Stimulated activated naive B cell treated with anti-CD40 and anti-IgM and Interleukin-4, amounts not matched to agents 10 μg/mL and 1 μg/mL and 100 μg/mL, for 72 hours (primary cell): ENCODE measurements around the gene TMEM106C.
"Not testable (repeated sequence)": the region's sequence is repeated elsewhere in the genome, so short reads cannot be mapped to it uniquely, and the experiment has no call there.

ENCODE experiments used
- ATAC-seq, 2 donors: fragments of 150-1000 bp; cut with Tn5 transposase; replicated peaks; 2 replicates each; pipeline ENCODE4 v1.10.0; 2021; ENCODE audit warnings: moderate library complexity in 1 of 2
- DNase-seq: peaks from one replicate; pipeline ENCODE4 v3.0.0; 2021
- H3K27ac Mint-ChIP-seq: one replicate; pipeline ENCODE4 v1.8.0; 2022; ENCODE audit warnings: mild to moderate bottlenecking, mixed read lengths
- H3K27me3 Mint-ChIP-seq, 2 donors: one replicate each; pipeline ENCODE4 v1.8.0; 2022; ENCODE audit warnings: mixed read lengths in 2 of 2
- H3K36me3 Mint-ChIP-seq, 2 donors: one replicate each; pipeline ENCODE4 v1.8.0; 2022; ENCODE audit warnings: mixed read lengths in 2 of 2, mild to moderate bottlenecking in 1 of 2
- H3K4me1 Mint-ChIP-seq, 2 donors: one replicate each; pipeline ENCODE4 v1.8.0; 2022; ENCODE audit warnings: mixed read lengths in 2 of 2, mild to moderate bottlenecking in 1 of 2
- H3K4me3 Mint-ChIP-seq, 2 donors: one replicate each; pipeline ENCODE4 v1.8.0; 2022; ENCODE audit warnings: mild to moderate bottlenecking in 2 of 2, mixed read lengths in 2 of 2, moderate library complexity in 1 of 2
- H3K9me3 Mint-ChIP-seq, 2 donors: one replicate each; pipeline ENCODE4 v1.8.0; 2022; ENCODE audit warnings: mixed read lengths in 2 of 2, mild to moderate bottlenecking in 1 of 2

The TMEM106C gene

GRCh38 chr12:47943623-47944340 lies 19.6 kb upstream of the TMEM106C start:
- ATAC-seq (no peak), DNase-seq (no peak)
- no peak overlapping the region for H3K4me3 Mint-ChIP-seq
- no peak overlapping the region for H3K27ac Mint-ChIP-seq
- H3K36me3 Mint-ChIP-seq: no peaks in the 10 kb centered on the region
- H3K9me3 Mint-ChIP-seq: no peaks in the 10 kb centered on the region
- H3K27me3 Mint-ChIP-seq: peaks cover 44 to 50% of the 10 kb centered on the region in 2 donors
- H3K4me1 Mint-ChIP-seq: peaks cover 17 to 23% of the 10 kb centered on the region in 2 donors

DNA sequence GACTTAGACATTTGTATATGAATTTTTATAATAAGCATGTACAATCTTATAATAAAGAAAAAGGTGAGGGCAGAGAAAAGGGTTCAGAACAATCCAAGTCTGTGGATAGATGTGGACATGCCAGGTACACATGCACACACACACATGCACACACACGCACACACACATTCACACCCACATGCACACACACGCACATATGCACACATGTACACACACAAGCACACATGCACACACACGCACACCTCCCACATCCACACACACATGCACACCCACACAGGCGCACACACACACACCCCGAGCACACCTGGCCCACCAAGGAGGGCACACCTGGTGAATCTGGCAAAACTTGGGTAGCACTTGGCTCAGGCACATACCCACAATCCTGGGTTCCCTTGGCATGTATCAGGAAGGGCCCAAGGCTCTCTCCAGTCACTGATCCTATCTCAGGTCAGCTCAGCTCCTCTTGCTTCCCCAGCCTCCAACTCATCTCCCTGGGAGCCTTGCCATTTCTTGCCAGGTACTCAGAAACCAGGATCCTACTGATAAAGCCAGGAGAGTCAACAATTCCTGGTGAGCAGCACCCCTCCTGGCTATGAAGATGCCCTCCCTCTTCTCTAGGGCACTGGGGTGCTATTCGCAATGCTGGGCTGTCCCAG lies 18.6 kb upstream of the TMEM106C start:
- Mint-ChIP-seq H3K27ac (no peak overlapping the region), H3K27me3 (peaks cover 46 to 48% of the 10 kb centered on the region in 2 donors), H3K4me3 (no peak overlapping the region)

GRCh38 chr12:47945341-47945728 lies 18.1 kb upstream of the TMEM106C start:
- Mint-ChIP-seq H3K36me3 (no peaks in the 10 kb centered on the region), H3K9me3 (no peaks in the 10 kb centered on the region), H3K27me3 (peaks cover 44 to 47% of the 10 kb centered on the region in 2 donors), H3K4me3 (no peak overlapping the region), H3K4me1 (peaks cover 21 to 31% of the 10 kb centered on the region in 2 donors), H3K27ac (no peak overlapping the region)
- no peak for DNase-seq
- ATAC-seq: no peak

More for the DNA sequence above, 18.6 kb upstream of the TMEM106C start:
- Mint-ChIP-seq H3K4me1 (peaks cover 21 to 30% of the 10 kb centered on the region in 2 donors), H3K9me3 (no peaks in the 10 kb centered on the region), H3K36me3 (no peaks in the 10 kb centered on the region)
- no peak for DNase-seq
- no peak for ATAC-seq

- DNase-seq (no peak), ATAC-seq (no peak)
- no peaks in the 10 kb centered on the region for H3K9me3 Mint-ChIP-seq
- H3K4me1 Mint-ChIP-seq: peaks cover 12 to 27% of the 10 kb centered on the region in 2 donors
- no peaks in the 10 kb centered on the region for H3K36me3 Mint-ChIP-seq
- no peak overlapping the region for H3K27ac Mint-ChIP-seq
- peaks cover 35 to 37% of the 10 kb centered on the region in 2 donors for H3K27me3 Mint-ChIP-seq
- no peak overlapping the region for H3K4me3 Mint-ChIP-seq
Measured at GRCh38 chr12:47946413-47947323, 16.7 kb upstream of the TMEM106C start.

- Mint-ChIP-seq H3K27me3 (peaks cover 29 to 33% of the 10 kb centered on the region in 2 donors), H3K4me1 (peaks cover 12 to 22% of the 10 kb centered on the region in 2 donors), H3K9me3 (no peaks in the 10 kb centered on the region), H3K4me3 (no peak overlapping the region), H3K36me3 (no peaks in the 10 kb centered on the region), H3K27ac (no peak overlapping the region)
- no peak for ATAC-seq
- no peak for DNase-seq
Measured at GRCh38 chr12:47947341-47947740, 16.1 kb upstream of the TMEM106C start.

- H3K4me1 Mint-ChIP-seq: peaks cover 8 to 15% of the 10 kb centered on the region in 2 donors
- no peaks in the 10 kb centered on the region for H3K9me3 Mint-ChIP-seq
- DNase-seq (no peak), ATAC-seq (peak; percentile 79 to 80)
- H3K27ac Mint-ChIP-seq: no peak overlapping the region
- no peak overlapping the region for H3K4me3 Mint-ChIP-seq
- H3K36me3 Mint-ChIP-seq: no peaks in the 10 kb centered on the region
- peaks cover 11 to 19% of the 10 kb centered on the region in 2 donors for H3K27me3 Mint-ChIP-seq
Measured at GRCh38 chr12:47949441-47950341, 13.7 kb upstream of the TMEM106C start.

- peaks cover 17 to 19% of the 10 kb centered on the region in 2 donors for H3K27me3 Mint-ChIP-seq
- H3K9me3 Mint-ChIP-seq: no peaks in the 10 kb centered on the region
- H3K4me1 Mint-ChIP-seq: peaks cover 8 to 15% of the 10 kb centered on the region in 2 donors
- ATAC-seq: no peak
- H3K27ac Mint-ChIP-seq: no peak overlapping the region
- no peaks in the 10 kb centered on the region for H3K36me3 Mint-ChIP-seq
- DNase-seq: no peak
- no peak overlapping the region for H3K4me3 Mint-ChIP-seq
Measured at GRCh38 chr12:47950856-47951468, 12.4 kb upstream of the TMEM106C start.

GRCh38 chr12:47954058-47954457 lies 9.3 kb upstream of the TMEM106C start:
- peaks cover 0 to 2% of the 10 kb centered on the region in 2 donors for H3K36me3 Mint-ChIP-seq
- DNase-seq (no peak), ATAC-seq (no peak)
- H3K9me3 Mint-ChIP-seq: peaks cover 4 to 5% of the 10 kb centered on the region in 2 donors
- no peak overlapping the region for H3K27ac Mint-ChIP-seq
- peaks cover 14 to 15% of the 10 kb centered on the region in 2 donors for H3K27me3 Mint-ChIP-seq
- no peak overlapping the region for H3K4me3 Mint-ChIP-seq
- H3K4me1 Mint-ChIP-seq: peaks cover 4 to 8% of the 10 kb centered on the region in 2 donors

GRCh38 chr12:47954467-47955045 lies 8.8 kb upstream of the TMEM106C start:
- ATAC-seq: no peak
- no peak overlapping the region for H3K27ac Mint-ChIP-seq
- peaks cover 19% of the 10 kb centered on the region in 2 donors for H3K27me3 Mint-ChIP-seq
- no peak overlapping the region for H3K4me3 Mint-ChIP-seq
- H3K36me3 Mint-ChIP-seq: peaks cover 0 to 2% of the 10 kb centered on the region in 2 donors
- no peak for DNase-seq
- H3K4me1 Mint-ChIP-seq: peaks cover 1 to 3% of the 10 kb centered on the region in 2 donors
- H3K9me3 Mint-ChIP-seq: peaks cover 4 to 5% of the 10 kb centered on the region in 2 donors

DNA sequence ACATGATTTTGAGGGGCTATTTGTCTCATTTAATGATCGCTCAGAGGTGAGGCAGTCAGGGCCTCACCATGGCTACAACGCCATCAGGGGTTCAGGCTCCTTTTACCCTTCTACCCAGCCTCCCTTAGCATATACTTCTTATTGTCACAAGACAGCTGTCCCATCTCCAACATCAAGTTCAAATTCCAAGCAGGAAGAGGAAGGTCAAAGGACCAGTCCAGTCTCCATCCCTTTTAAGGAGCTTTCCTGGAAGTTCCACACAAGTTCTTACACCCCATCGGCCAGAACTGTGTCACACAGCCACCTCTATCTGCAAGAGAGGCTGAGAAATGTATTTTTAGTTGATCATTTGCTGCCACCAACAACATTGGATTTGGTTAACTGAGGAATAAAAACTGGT lies 8.3 kb upstream of the TMEM106C start:
- H3K9me3 Mint-ChIP-seq: peaks cover 4 to 5% of the 10 kb centered on the region in 2 donors
- DNase-seq: no peak
- no peak overlapping the region for H3K27ac Mint-ChIP-seq
- no peak for ATAC-seq
- no peaks in the 10 kb centered on the region for H3K4me1 Mint-ChIP-seq
- peaks cover 0 to 2% of the 10 kb centered on the region in 2 donors for H3K36me3 Mint-ChIP-seq
- no peak overlapping the region for H3K4me3 Mint-ChIP-seq
- H3K27me3 Mint-ChIP-seq: peaks cover 20 to 24% of the 10 kb centered on the region in 2 donors

DNA sequence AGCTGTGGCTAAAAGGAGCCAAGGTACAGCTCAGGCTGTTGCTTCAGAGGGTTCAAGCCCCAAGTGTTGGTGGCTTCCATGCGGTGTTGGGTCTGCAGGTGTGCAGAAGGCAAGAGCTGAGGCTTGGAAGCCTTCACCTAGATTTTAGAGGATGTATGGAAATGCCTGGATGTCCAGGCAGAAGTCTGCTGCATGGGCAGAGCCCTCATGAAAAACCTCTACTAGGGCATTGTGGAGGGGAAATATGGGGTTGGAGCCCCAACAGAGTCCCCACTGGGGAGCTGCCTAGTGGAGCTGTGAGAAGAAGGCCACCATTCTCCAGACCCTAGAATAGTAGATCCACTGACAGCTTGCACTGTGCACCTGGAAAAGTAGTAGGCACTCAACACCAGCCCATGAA lies 5.7 kb upstream of the TMEM106C start:
- H3K27ac Mint-ChIP-seq, H3K4me3 Mint-ChIP-seq, H3K9me3 Mint-ChIP-seq, DNase-seq, H3K36me3 Mint-ChIP-seq, ATAC-seq, H3K4me1 Mint-ChIP-seq: not testable (repeated sequence)
- peaks cover 32 to 39% of the 10 kb centered on the region in 2 donors for H3K27me3 Mint-ChIP-seq

DNA sequence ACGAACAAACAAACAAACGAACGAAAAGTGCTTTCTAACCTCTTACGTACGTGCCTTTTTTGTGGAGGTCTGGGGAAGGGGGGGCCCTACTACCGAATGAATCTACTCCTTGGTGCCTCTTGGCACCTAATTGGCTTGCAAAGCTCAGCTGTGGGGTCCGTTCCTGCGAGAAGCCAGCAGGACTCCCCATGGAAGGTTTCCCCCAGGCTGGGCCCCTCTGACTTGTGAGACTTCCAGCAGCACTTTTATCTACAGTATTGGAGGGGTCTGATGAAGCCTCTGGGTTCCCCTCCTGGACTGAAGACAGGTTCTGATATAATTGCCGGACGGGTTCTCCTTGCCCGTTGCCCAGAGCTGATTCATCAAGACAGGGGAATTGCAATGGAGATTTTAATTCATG lies 1.2 kb upstream of the TMEM106C start:
- Mint-ChIP-seq H3K4me3 (no peak overlapping the region), H3K27ac (no peak overlapping the region), H3K4me1 (peaks cover 27 to 30% of the 10 kb centered on the region in 2 donors), H3K27me3 (peaks cover 25 to 32% of the 10 kb centered on the region in 2 donors), H3K36me3 (peaks cover 16 to 22% of the 10 kb centered on the region in 2 donors), H3K9me3 (peaks cover 4 to 6% of the 10 kb centered on the region in 2 donors)
- ATAC-seq (no peak), DNase-seq (no peak)
